ENCODE results near the gene CEBPE. TPM values are rescaled to one million over a fixed set of nuclear protein-coding genes. Genes with fewer than 3 reads are reported as not detected.

The CEBPE gene
- total RNA-seq, 1 experiment from 2014 or later, result not detected

DNA sequence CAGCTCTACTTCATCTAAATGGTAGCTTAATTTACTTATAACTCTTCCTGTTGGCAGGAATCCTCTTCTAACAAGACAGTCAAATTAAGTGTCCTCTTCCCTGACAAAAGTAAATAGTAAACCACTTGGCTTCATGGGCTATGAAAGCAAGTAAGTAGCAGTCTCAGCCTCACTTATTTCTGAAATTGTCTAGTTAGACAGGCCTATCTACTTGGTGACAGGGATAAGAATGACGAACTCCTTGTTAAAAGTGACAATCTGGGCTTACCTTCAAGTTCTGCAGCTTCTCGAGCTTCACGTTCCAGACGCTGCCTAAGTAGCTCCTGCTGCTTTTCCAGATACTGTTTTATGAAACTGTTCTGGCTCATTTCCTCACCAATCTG is 28.8 kb downstream of the CEBPE start:
- Histone ChIP-seq H3K4me2 (ENCODE audit: low read length) (no peak overlapping the region), H3K9ac (ENCODE audit: low read length) (no peak overlapping the region), H2AFZ (ENCODE audit: low read depth, low read length, poor library complexity, severe bottlenecking) (no peak overlapping the region), H3K4me1 (ENCODE audit: control insufficient read depth in 1 of 2, insufficient read depth in 2 of 2, low read length in 2 of 2) (peaks cover 4 to 9% of the 10 kb centered on the region in 2 experiments; a peak in 2 of 4 replicates), H3K9me2 (ENCODE audit: insufficient read depth) (no peaks in the 10 kb centered on the region), H3K36me3 (ENCODE audit: control insufficient read depth in 1 of 2, insufficient read depth in 2 of 2, low read length in 2 of 2) (peaks cover 53% of the 10 kb centered on the region in 2 experiments), H3K27me3 (ENCODE audit: insufficient read depth, low read length) (no peaks in the 10 kb centered on the region), H3K9me3 (ENCODE audit: control insufficient read depth in 1 of 2, insufficient read depth in 1 of 2, low read depth in 1 of 2, low read length in 2 of 2) (no peaks in the 10 kb centered on the region), H3K79me2 (ENCODE audit: insufficient read depth, low read length) (peaks cover 80% of the 10 kb centered on the region), H3K4me3 (replicated peaks in 1 of 2; ENCODE audit: low read depth in 1 of 2, low read length in 2 of 2) (no peak overlapping the region), H4K20me1 (ENCODE audit: insufficient read depth) (peaks cover 6% of the 10 kb centered on the region; the same call in 1 of the 2 replicates), H3K27ac (ENCODE audit: low read depth, low read length) (no peak overlapping the region)
- TF ChIP-seq SP1 (IDR thresholded peaks at IDR 0.05; ENCODE audit: low read depth) (no peak), CEBPB (IDR thresholded peaks at IDR 0.05; ENCODE audit: low read depth) (no peak), EGR1 (IDR thresholded peaks at IDR 0.05; ENCODE audit: low read depth) (no peak), POLR2AphosphoS5 (IDR thresholded peaks at IDR 0.05; ENCODE audit: low read depth, low read length) (no peak)
- ChIA-PET CTCF (interaction anchor here (0.9 to 3.1 kb wide), 2 partner anchors 19 to 21 kb away, joined by 3 to 9 read pairs; no protein-coding TSS in a partner anchor), RAD21 (ENCODE audit: low non-redundant PET in 1 of 2, low total read pairs in 2 of 2, uncharacterized antibody in 2 of 2, unreplicated experiment in 2 of 2) (no interaction called here), POLR2A (no interaction called here)
- BruUV-seq (replicated peaks), result no TSS peak
- intact Hi-C loops (cut with micrococcal nuclease), result no loop called here
- ATAC-seq (no peak), DNase-seq (ENCODE audit: low read depth, low spot score) (no peak)

DNA sequence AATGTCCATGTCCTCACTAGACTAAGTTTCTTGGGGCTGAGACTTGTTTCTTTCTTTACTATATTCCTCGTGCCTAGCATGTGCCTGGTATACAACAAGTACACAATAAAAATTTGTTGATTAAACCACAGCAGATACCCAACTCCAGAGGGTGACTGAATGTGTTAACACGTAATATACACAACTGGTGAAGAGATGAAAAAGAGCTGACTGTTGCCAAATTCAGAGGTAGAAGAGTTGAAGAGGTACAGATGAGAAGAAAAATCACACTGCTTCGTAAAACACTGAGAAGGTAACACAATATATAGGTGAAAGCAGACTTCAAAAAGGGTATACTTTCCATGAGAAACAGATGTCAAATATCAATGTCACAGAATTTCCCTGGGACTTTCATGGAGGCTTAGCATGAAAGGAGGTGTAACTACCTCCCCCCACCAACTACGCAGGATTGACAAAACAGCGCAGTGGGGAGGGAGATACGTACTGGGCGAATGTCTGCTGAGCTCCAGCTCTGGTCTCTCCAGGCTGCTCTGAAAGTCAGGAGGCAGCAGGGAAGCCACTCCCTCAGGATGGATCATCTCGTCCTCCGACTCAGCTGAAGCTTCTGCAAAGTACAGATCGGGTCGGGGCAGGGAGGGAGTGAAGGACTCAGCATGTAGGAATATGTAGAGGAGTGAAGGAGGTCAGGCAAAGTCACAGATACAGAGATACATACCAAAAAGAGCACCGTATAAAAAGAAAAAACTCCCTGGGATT is 29.4 kb downstream of the CEBPE start:
- H3K27me3 ChIP-seq (ENCODE audit: insufficient read depth, low read length), result no peaks in the 10 kb centered on the region
- H3K36me3 ChIP-seq (ENCODE audit: control insufficient read depth in 1 of 2, insufficient read depth in 2 of 2, low read length in 2 of 2), result peaks cover 56 to 58% of the 10 kb centered on the region in 2 experiments
- H3K4me2 ChIP-seq (ENCODE audit: low read length), result no peak overlapping the region
- no peak for ATAC-seq
- no peak overlapping the region for H3K4me3 ChIP-seq (replicated peaks in 1 of 2; ENCODE audit: low read depth in 1 of 2, low read length in 2 of 2)
- H3K9me3 ChIP-seq (ENCODE audit: control insufficient read depth in 1 of 2, insufficient read depth in 1 of 2, low read depth in 1 of 2, low read length in 2 of 2), result no peaks in the 10 kb centered on the region
- peaks cover 82% of the 10 kb centered on the region for H3K79me2 ChIP-seq (ENCODE audit: insufficient read depth, low read length)
- ChIA-PET POLR2A (no interaction called here), RAD21 (ENCODE audit: low non-redundant PET in 1 of 2, low total read pairs in 2 of 2, uncharacterized antibody in 2 of 2, unreplicated experiment in 2 of 2) (no interaction called here), CTCF (interaction anchor here (0.9 to 3.1 kb wide), 2 partner anchors 20 to 21 kb away, joined by 3 to 9 read pairs; no protein-coding TSS in a partner anchor)
- H3K9me2 ChIP-seq (ENCODE audit: insufficient read depth), result no peaks in the 10 kb centered on the region
- peaks cover 6% of the 10 kb centered on the region; the same call in 1 of the 2 replicates for H4K20me1 ChIP-seq (ENCODE audit: insufficient read depth)
- peaks cover 4 to 9% of the 10 kb centered on the region in 2 experiments; a peak in 2 of 4 replicates for H3K4me1 ChIP-seq (ENCODE audit: control insufficient read depth in 1 of 2, insufficient read depth in 2 of 2, low read length in 2 of 2)
- no peak overlapping the region for H2AFZ ChIP-seq (ENCODE audit: low read depth, low read length, poor library complexity, severe bottlenecking)
- H3K27ac ChIP-seq (ENCODE audit: low read depth, low read length), result no peak overlapping the region
- intact Hi-C loops (cut with micrococcal nuclease), result no loop called here
- no peak overlapping the region for H3K9ac ChIP-seq (ENCODE audit: low read length)
- DNase-seq (ENCODE audit: low read depth, low spot score), result no peak
- no TSS peak for BruUV-seq (replicated peaks)
- TF ChIP-seq TCF7L2 (IDR thresholded peaks at IDR 0.05; ENCODE audit: borderline replicate concordance, extremely low read depth, insufficient read depth, insufficient read length) (no peak), CBX3 (IDR thresholded peaks at IDR 0.05; ENCODE audit: low read depth) (no peak), FOSL1 (IDR thresholded peaks at IDR 0.05; ENCODE audit: low read depth) (no peak), EGR1 (IDR thresholded peaks at IDR 0.05; ENCODE audit: low read depth) (no peak), SRF (IDR thresholded peaks at IDR 0.05; ENCODE audit: low read depth) (no peak), JUND (IDR thresholded peaks at IDR 0.05) (no peak), YY1 (IDR thresholded peaks at IDR 0.05; ENCODE audit: extremely low read depth, insufficient replicate concordance, low read depth, low read length) (no peak), ELF1 (IDR thresholded peaks at IDR 0.05; ENCODE audit: borderline replicate concordance, low read depth) (no peak)
- TF ChIP-seq, protein P1, sequence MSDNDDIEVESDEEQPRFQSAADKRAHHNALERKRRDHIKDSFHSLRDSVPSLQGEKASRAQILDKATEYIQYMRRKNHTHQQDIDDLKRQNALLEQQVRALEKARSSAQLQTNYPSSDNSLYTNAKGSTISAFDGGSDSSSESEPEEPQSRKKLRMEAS (IDR thresholded peaks at IDR 0.05), result no peak
- TF ChIP-seq, protein P2, sequence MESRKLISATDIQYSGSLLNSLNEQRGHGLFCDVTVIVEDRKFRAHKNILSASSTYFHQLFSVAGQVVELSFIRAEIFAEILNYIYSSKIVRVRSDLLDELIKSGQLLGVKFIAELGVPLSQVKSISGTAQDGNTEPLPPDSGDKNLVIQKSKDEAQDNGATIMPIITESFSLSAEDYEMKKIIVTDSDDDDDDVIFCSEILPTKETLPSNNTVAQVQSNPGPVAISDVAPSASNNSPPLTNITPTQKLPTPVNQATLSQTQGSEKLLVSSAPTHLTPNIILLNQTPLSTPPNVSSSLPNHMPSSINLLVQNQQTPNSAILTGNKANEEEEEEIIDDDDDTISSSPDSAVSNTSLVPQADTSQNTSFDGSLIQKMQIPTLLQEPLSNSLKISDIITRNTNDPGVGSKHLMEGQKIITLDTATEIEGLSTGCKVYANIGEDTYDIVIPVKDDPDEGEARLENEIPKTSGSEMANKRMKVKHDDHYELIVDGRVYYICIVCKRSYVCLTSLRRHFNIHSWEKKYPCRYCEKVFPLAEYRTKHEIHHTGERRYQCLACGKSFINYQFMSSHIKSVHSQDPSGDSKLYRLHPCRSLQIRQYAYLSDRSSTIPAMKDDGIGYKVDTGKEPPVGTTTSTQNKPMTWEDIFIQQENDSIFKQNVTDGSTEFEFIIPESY (IDR thresholded peaks at IDR 0.05; ENCODE audit: extremely low read depth, insufficient replicate concordance, low read length), result no peak
- TF ChIP-seq, protein P3, sequence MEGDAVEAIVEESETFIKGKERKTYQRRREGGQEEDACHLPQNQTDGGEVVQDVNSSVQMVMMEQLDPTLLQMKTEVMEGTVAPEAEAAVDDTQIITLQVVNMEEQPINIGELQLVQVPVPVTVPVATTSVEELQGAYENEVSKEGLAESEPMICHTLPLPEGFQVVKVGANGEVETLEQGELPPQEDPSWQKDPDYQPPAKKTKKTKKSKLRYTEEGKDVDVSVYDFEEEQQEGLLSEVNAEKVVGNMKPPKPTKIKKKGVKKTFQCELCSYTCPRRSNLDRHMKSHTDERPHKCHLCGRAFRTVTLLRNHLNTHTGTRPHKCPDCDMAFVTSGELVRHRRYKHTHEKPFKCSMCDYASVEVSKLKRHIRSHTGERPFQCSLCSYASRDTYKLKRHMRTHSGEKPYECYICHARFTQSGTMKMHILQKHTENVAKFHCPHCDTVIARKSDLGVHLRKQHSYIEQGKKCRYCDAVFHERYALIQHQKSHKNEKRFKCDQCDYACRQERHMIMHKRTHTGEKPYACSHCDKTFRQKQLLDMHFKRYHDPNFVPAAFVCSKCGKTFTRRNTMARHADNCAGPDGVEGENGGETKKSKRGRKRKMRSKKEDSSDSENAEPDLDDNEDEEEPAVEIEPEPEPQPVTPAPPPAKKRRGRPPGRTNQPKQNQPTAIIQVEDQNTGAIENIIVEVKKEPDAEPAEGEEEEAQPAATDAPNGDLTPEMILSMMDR (IDR thresholded peaks at IDR 0.05 in 2 of 3, conservative IDR thresholded peaks at IDR 0.05 in 1 of 3; ENCODE audit: borderline replicate concordance in 1 of 3, insufficient read depth in 1 of 3, low read depth in 2 of 3, low read length in 2 of 3), result no peak
